Astrocyte of the spinal cord (primary cell): ENCODE results near the gene TOP3A.

ENCODE experiments used
- DNase-seq: peaks from one replicate; pipeline ENCODE4 v3.0.0; 2011; ENCODE audit warnings: low read depth, low spot score
- H3K4me3 ChIP-seq: 2 replicates; pipeline ENCODE4 v1.5.1; 2011; ENCODE audit warnings: low read depth, mild to moderate bottlenecking, low read length, moderate library complexity
- CTCF ChIP-seq: IDR thresholded peaks from 2 replicates; pipeline ENCODE4 v1.5.1; 2012; ENCODE audit warnings: low read depth, mild to moderate bottlenecking, low read length, inconsistent platforms
- in situ Hi-C: cut with HindIII; loops from 2 replicates; pipeline ENCODE4 v1.10.0; 2017; ENCODE audit warnings: low sequenced_read_pairs

TOP3A gene

GRCh38 chr17:18256351-18256750 lies 58.4 kb downstream of the TOP3A start:
- H3K4me3 ChIP-seq: no peak overlapping the region
- in situ Hi-C loops: no loop called here
- TF ChIP-seq CTCF: no peak
- DNase-seq: no peak

GRCh38 chr17:18254888-18255649 lies 59.7 kb downstream of the TOP3A start:
- H3K4me3 ChIP-seq: no peak overlapping the region
- DNase-seq: no peak
- in situ Hi-C loops: no loop called here
- TF ChIP-seq CTCF: no peak

- H3K4me3 ChIP-seq: no peak overlapping the region
- no peak for TF ChIP-seq CTCF
- in situ Hi-C loops: no loop called here
- no peak for DNase-seq
Observed at GRCh38 chr17:18253947-18254821, 60.6 kb downstream of the TOP3A start.

GRCh38 chr17:18253187-18253884 lies 61.5 kb downstream of the TOP3A start:
- DNase-seq: no peak
- in situ Hi-C loops: no loop called here
- no peak for TF ChIP-seq CTCF
- H3K4me3 ChIP-seq: no peak overlapping the region

- in situ Hi-C loops: no loop called here
- no peak overlapping the region for H3K4me3 ChIP-seq
- TF ChIP-seq CTCF: no peak
- no peak for DNase-seq
Observed at GRCh38 chr17:18252160-18252559, 62.6 kb downstream of the TOP3A start.

- in situ Hi-C loops: no loop called here
- no peak for DNase-seq
- H3K4me3 ChIP-seq: no peak overlapping the region
- TF ChIP-seq CTCF: no peak
Observed at GRCh38 chr17:18251204-18251603, 63.6 kb downstream of the TOP3A start.
